Astrocyte of the cerebellum (primary cell): ENCODE data around the gene CCDC88A.
"Not testable (repeated sequence)": the region's sequence is repeated elsewhere in the genome, so short reads cannot be mapped to it uniquely, and the experiment has no call there.

Experiments used
- DNase-seq: peaks from one replicate; pipeline ENCODE4 v3.0.0-alpha.2; 2011; ENCODE audit warnings: low read depth
- H3K4me3 ChIP-seq: 2 replicates; pipeline ENCODE4 v1.5.1; 2011; ENCODE audit warnings: mild to moderate bottlenecking, low read depth, low read length, moderate library complexity
- in situ Hi-C: cut with HindIII; loops from 2 replicates; pipeline ENCODE4 v1.10.0; 2017; ENCODE audit warnings: low sequenced_read_pairs
- TF ChIP-seq, protein P1 (sequence below): IDR thresholded peaks from 2 replicates; pipeline ENCODE4 v1.5.1; 2012; ENCODE audit warnings: low read length, low read depth, moderate library complexity, mild to moderate bottlenecking; ENCODE audit errors: missing control alignments

Gene CCDC88A

DNA sequence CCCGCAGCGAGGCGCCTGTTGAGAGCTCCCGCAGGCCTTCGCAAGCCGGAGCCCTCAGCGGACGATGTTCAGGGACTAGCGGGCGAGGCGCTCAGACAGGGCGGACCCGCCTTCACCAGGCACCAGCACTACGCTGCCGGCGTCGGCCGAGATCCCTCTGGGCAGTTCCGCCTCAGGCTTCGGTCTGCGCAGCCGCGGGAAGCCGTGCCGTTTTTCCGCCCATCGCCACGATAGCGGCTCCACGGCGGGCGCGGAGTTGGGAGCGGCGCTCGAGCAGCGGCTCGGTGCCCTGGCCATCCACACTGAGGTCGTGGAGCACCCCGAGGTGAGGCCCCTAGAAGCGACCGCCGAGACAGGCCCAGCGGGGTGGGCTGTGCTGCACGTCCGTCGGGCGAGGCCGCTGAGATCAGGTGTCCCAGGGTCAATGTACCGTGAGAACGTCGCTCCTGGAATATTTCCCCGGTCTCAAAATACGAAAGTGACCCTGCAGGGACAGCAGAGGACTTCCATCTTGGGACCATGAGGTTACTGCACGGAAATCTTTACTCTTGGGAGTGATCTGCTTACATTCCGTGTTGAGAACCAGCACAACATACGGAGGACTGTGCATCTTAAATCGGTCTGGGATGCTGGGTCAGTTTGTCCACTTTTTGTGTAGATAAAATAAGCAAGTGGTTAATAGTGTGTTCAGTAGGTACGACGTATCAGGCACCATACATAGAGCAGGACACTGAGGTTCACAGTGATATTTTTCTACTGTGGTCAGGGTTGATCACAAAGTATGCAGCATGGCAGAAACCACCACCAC lies 137.3 kb downstream of the CCDC88A start:
- TF ChIP-seq, protein P1, sequence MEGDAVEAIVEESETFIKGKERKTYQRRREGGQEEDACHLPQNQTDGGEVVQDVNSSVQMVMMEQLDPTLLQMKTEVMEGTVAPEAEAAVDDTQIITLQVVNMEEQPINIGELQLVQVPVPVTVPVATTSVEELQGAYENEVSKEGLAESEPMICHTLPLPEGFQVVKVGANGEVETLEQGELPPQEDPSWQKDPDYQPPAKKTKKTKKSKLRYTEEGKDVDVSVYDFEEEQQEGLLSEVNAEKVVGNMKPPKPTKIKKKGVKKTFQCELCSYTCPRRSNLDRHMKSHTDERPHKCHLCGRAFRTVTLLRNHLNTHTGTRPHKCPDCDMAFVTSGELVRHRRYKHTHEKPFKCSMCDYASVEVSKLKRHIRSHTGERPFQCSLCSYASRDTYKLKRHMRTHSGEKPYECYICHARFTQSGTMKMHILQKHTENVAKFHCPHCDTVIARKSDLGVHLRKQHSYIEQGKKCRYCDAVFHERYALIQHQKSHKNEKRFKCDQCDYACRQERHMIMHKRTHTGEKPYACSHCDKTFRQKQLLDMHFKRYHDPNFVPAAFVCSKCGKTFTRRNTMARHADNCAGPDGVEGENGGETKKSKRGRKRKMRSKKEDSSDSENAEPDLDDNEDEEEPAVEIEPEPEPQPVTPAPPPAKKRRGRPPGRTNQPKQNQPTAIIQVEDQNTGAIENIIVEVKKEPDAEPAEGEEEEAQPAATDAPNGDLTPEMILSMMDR, result no peak
- DNase-seq, result peak; percentile 35
- in situ Hi-C loops, result no loop called here
- peak overlapping the region; percentile 46 for H3K4me3 ChIP-seq

- DNase-seq, H3K4me3 ChIP-seq, in situ Hi-C loops: not testable (repeated sequence)
Observed at GRCh38 chr2:55280851-55281546, 138.7 kb downstream of the CCDC88A start.

DNA sequence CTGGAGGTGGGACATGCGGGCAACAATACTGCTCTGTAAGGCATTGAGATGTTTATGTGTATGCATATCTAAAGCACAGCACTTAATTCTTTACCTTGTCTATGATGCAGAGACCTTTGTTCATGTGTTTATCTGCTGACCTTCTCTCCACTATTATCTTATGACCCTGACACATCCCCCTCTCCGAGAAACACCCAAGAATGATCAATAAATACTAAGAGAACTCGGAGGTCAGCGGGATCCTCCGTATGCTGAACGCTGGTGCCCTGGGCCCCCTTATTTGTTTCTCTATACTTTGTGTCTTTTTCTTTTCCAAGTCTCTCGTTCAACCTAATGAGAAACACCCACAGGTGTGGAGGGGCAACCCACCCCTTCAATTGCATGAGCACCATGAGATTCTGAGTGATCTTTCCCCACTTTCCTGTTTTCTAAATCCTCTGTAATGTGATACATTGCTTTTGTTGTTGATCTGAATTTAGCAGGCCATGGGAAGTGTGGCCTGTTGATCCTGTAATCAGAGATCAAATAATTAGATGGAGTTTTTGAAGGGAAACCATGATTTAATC lies 139.7 kb downstream of the CCDC88A start:
- H3K4me3 ChIP-seq, DNase-seq, in situ Hi-C loops: not testable (repeated sequence)

DNA sequence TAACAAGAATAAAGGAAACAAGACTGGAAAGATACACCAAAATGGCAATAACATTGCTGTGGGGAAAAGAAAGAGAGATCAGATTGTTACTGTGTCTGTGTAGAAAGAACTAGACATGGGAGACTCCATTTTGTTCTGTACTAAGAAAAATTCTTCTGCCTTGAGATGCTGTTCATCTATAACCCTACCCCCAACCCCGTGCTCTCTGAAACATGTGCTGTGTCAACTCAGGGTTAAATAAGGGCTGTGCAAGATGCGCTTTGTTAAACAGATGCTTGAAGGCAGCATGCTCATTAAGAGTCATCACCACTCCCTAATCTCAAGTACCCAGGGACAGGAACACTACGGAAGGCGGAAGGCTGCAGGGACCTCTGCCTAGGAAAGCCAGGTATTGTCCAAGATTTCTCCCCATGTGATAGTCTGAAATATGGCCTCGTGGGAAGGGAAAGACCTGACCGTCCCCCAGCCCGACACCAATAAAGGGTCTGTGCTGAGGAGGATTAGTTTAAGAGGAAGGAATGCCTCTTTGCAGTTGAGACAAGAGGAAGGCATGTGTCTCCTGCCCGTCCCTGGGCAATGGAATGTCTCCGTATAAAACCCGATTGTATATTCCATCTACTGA lies 140.3 kb downstream of the CCDC88A start:
- DNase-seq, H3K4me3 ChIP-seq, in situ Hi-C loops: not testable (repeated sequence)

DNA sequence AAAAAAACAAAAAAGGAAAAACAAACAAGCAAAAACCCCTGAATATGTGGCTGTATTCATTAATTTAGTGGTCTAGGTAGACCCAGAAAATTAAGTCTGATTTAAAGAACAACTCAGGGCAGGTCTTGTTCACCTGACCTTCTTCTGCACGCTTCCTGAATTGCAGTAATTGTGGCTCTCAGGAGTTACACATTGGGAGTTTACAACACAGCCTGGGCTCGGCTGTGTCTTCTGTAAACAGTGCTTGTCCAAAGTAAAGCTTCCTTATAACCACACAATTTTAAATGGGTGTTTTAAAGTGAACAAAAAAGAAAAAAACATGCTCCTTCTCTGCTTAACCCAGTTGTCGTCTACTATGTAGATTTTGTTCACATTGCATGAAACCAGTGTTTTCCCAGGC lies 142.3 kb downstream of the CCDC88A start:
- TF ChIP-seq, protein P1, result no peak
- H3K4me3 ChIP-seq, result no peak overlapping the region
- DNase-seq, result no peak
- in situ Hi-C loops, result no loop called here

GRCh38 chr2:55274346-55274745 lies 145.3 kb downstream of the CCDC88A start:
- DNase-seq, in situ Hi-C loops, H3K4me3 ChIP-seq: not testable (repeated sequence)

- peak overlapping the region; percentile 88 for H3K4me3 ChIP-seq
- in situ Hi-C loops, result no loop called here
- no peak for DNase-seq
- TF ChIP-seq, protein P1, result no peak
Observed at GRCh38 chr2:55269645-55269990, 150.0 kb downstream of the CCDC88A start.

DNA sequence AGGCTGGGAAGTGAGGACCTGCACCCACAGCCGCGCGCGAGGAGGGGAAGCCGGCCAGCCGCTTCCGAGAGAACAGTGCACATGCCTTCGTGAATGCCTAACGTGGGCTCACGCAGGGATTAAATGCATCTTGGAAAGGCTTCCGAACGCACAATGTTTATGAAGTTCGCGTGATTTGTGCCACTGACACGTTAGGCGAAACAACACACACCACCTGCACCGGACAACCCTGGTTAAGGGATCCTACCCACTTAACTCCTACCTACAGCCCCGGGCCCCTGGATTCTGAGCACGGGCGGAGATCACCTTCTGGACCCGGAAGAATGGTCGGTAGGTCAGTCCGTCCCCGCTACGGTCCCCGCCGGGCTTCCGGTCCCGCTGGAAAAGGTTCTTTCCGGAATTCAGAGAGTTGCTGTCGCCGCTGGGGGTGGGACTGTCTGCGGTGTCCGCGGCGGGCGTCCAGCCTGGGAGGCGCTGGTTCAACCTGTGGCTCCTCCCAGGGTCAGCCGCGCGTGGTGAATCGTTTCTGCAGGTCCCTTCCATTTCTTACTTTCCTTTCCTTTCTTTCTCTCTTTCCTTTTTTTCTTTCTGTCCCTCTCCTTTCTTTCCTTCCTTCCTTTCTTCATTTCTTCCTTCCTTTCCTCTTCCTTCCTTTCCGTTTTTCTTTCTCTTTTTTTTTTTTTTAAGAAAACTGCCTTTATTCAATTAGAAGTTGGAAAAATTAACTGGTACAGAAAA lies 150.6 kb downstream of the CCDC88A start, which contains the start of gene MTIF2:
Gene MTIF2 (minus strand): TSS at position 325 of the 738 bp plus-strand sequence. CDS start 5,373 bp downstream, outside the sequence.
- in situ Hi-C loops, result no loop called here
- H3K4me3 ChIP-seq, result peak within 1 kb of the TSS; percentile 88
- TF ChIP-seq, protein P1, result no peak

More for the DNA sequence above, 150.6 kb downstream of the CCDC88A start, which contains the start of gene MTIF2:
- DNase-seq, result peak; percentile 85
